Measurements from ENCODE around the gene FAM98B. TPM values are rescaled to one million over a fixed set of nuclear protein-coding genes. Genes with fewer than 3 reads are reported as not detected.

FAM98B gene
- total RNA-seq, 1 donor from 2014 or later = 30.7 TPM

GRCh38 chr15:38536201-38536676 lies 82.3 kb downstream of the FAM98B start:
- H3K27me3 Mint-ChIP-seq = no peaks in the 10 kb centered on the region
- intact Hi-C loops (cut with micrococcal nuclease) = no loop called here
- peaks cover 31% of the 10 kb centered on the region for H3K4me1 Mint-ChIP-seq
- no peaks in the 10 kb centered on the region for H3K9me3 Mint-ChIP-seq
- CTCF ChIA-PET = no interaction called here
- no peak overlapping the region for H3K27ac Mint-ChIP-seq
- no peak for ATAC-seq (ENCODE audit: low read depth)
- no peak overlapping the region for H3K4me3 Mint-ChIP-seq
- no peak for DNase-seq
- no peak for TF ChIP-seq CTCF (IDR thresholded peaks at IDR 0.05)
- H3K36me3 Mint-ChIP-seq (ENCODE audit: low read depth) = peaks cover 42% of the 10 kb centered on the region
- POLR2A ChIA-PET = no interaction called here

Other genes starting within 250 kb of the FAM98B start
- gene SPRED1, start 201.3 kb upstream of the FAM98B start, total RNA-seq = 1.3 and 1.4 TPM in 2 replicates
- 37.7 and 39.2 TPM in 2 replicates for gene RASGRP1, start 110.7 kb downstream of the FAM98B start, total RNA-seq

Measured in activated B cell treated with CpG ODN at 0.5 μM for 24 hours (primary cell).